ENCODE data around the gene MAP6D1.
A peak's percentile ranks its signal among the peaks of the same experiment; 100 is the strongest.
"Not testable (repeated sequence)": the region's sequence is repeated elsewhere in the genome, so short reads cannot be mapped to it uniquely, and the experiment has no call there.

The MAP6D1 gene

GRCh38 chr3:183796372-183796771 lies 29.0 kb downstream of the MAP6D1 start:
- no peak for DNase-seq

GRCh38 chr3:183794452-183794851 lies 30.9 kb downstream of the MAP6D1 start:
- DNase-seq, result no peak

DNA sequence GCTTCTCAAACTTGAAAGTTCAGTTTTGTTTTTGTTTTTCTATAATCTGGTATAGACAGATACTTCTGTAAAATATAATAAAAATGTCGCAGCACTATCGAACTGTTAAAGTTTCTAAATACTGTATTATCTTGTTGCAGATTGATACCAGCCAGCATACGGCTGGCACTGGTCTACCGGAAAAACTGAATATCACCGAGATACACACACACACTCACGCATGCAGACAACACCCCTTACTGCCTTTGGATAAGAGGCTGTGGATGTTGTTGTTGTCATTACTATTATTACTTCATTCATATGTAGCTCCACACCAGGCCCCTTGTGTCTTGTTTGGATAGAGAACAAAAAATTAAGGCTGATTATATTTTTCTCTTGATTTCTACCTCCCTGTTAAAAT lies 32.4 kb downstream of the MAP6D1 start:
- no peak for DNase-seq

DNA sequence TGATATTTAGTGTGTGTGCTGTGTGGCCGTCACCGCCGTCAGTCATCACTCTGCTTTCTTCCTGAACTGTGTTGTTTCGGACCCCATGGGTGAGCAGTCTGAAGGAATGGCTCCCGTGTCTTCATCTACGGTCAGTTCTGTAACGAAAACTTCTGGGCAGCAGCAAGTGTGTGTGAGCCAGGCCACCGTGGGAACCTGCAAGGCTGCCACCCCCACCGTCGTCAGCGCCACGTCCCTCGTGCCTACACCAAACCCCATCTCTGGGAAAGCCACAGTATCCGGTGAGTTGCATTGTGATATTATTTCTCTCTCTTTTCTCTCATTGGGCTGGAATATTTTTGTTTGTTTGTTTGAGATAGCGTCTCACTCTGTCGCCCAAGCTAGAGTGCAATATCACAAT lies 34.7 kb downstream of the MAP6D1 start:
- DNase-seq, result no peak

GRCh38 chr3:183789826-183790225 lies 35.6 kb downstream of the MAP6D1 start:
- DNase-seq, result no peak

GRCh38 chr3:183784503-183784902 lies 40.9 kb downstream of the MAP6D1 start:
- not testable (repeated sequence) for DNase-seq

DNA sequence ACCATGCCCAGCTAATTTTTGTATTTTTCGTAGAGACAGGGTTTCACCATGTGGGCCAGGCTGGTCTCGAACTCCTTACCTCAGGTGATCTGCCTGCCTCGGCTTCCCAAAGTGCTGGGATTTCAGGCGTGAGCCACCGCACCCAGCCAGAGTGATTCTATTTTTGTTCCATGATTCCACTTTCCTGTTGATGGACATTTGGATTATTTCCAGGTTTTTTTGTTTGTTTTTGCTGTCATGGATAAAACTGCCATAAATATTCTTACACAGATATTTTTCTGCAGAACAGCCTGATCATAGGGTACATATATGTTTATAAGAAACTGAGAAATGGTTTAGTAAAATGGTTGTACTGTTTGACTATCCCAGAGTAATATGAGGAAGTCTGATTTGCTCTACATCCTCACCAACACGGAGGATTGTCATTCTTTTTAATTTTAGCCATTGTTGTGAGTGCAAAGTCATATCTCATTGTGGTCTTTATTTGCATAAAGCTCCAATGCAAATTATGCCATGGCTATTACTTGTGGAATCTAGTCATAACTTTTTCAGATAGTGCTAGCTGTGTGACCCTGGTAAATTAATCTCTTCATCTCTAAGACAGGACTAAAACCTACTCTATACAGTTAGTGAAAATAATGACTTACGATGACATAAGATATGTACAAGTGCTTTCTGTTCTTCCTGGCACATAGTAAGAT lies 42.7 kb downstream of the MAP6D1 start:
- DNase-seq, result no peak

GRCh38 chr3:183781246-183781645 lies 44.1 kb downstream of the MAP6D1 start:
- DNase-seq, result no peak

- DNase-seq, result no peak
These were observed 45.4 kb downstream of the MAP6D1 start for GRCh38 chr3:183779896-183780465.

DNA sequence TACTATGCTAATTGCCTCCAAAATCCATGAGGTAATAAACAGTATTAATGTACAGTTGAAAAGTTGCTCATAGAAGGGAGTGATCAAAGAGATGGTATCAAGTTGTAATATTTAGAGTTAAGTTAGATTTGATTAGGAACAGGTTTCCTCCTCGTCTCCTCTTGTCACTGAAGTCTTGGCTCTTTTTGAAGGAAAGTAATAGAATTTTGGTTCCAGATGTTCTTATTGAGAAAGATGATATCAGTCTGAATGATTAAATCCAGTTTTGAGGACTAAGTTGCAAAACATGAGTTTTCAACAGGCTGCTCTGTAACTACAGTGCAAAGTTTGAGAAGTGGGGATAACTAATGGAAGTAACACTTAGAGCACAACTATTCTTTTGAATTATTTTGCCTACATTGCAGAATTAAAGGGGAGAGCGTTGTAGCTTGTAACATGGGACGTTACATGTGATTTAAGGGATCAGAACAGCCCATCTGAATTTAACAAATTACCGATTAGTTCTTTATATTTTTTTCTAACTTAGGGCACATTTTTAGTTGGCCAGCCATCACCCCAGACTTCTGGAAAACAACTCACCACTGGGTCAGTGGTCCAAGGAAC lies 48.3 kb downstream of the MAP6D1 start:
- no peak for DNase-seq

DNA sequence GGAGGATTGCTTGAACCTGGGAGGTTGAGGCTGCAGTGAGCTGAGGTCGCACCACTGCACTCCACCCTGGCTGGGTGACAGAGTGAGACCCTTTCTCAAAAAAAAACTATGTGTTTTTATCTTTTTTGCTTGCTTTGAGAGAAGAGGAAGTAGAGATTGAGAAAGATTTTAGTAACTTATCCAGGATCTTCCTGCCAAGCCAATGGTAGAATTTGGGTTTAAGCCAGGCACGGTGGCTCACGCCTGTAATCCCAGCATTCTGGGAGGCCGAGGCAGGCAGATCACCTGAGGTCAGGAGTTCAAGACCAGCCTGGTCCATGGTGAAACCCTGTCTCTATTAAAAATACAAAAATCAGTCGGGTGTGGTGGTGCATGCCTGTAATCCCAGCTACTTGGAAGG lies 48.9 kb downstream of the MAP6D1 start:
- DNase-seq, result not testable (repeated sequence)

GRCh38 chr3:183775781-183776180 lies 49.6 kb downstream of the MAP6D1 start:
- no peak for DNase-seq

DNA sequence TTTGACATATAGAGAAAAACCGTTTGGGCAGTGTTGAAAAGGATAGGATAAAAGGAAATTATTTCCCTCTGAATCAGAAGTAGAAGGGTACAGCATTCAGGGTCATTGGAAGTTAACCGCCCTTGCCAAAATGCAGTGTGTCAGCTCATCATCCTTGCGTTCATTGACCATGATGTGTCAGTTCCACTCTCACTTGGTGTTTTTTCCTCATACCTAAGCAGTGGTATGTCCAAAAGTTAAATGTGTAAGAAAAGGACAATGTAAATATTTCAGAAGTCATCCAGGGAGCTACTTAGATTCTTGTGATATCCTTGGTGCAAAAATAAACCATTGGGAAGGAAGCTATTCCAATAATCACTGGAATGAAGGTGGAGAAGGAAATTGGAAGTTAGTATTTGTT lies 50.7 kb downstream of the MAP6D1 start:
- no peak for DNase-seq

GRCh38 chr3:183769453-183769852 lies 55.9 kb downstream of the MAP6D1 start:
- DNase-seq, result no peak

GRCh38 chr3:183768114-183768513 lies 57.3 kb downstream of the MAP6D1 start:
- DNase-seq, result no peak

GRCh38 chr3:183766745-183767606 lies 58.4 kb downstream of the MAP6D1 start:
- peak; percentile 70 to 74 for DNase-seq

GRCh38 chr3:183766107-183766506 lies 59.3 kb downstream of the MAP6D1 start:
- no peak for DNase-seq

Measured in SHP77 (cell line).